ENCODE data around the gene CCL7. TPM values are rescaled to one million over a fixed set of nuclear protein-coding genes. Genes with fewer than 3 reads are reported as not detected.
A peak's percentile ranks its signal among the peaks of the same experiment; 100 is the strongest.

Gene CCL7
- total RNA-seq, 1 donor from 2014 or later = not detected

DNA sequence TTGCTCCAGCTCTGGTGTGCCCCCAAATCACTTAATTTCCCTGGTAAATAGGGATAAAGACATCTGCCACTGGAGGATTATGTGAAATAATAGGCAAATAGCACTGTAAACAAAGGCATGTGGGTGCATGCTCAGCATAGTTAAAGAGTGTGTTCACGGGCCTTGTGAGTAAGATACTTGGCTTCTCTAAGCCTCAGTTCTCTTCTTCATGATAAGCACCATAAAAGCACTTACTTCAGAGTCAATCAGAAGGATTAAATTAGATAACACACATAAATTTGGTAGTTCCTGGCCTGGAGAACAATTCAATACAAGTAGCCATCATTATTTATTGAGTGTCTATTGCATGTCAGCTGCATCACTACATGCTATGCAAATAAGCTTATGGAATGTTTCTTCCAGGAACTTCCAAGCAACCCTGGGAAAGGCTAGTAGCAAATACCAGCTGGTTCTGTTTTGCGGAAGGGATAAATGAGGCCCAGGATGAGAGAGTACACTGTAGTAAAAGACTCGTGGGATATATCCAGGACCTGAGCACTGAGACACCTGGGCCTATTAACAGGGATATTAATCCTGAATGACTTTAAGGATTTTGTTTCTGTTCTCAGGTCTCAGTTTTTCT is 30.0 kb downstream of the CCL7 start:
- H3K4me3 Mint-ChIP-seq (ENCODE audit: unreplicated experiment) = no peak overlapping the region
- no peaks in the 10 kb centered on the region for H3K27me3 ChIP-seq (ENCODE audit: insufficient read depth, low read length)
- H3K4me3 ChIP-seq (ENCODE audit: insufficient read depth, low read depth, low read length) = peak overlapping the region; percentile 11
- DNase-seq (ENCODE audit: low read depth) (peak; percentile 86), FAIRE-seq (peak; percentile 26)
- H2AFZ ChIP-seq (ENCODE audit: low read depth, low read length) = no peak overlapping the region
- TF ChIP-seq EZH2 (IDR thresholded peaks at IDR 0.05; ENCODE audit: insufficient read depth, low read length) = no peak
- H3K9ac ChIP-seq (ENCODE audit: low read length) = peak overlapping the region; percentile 51
- peak overlapping the region; percentile 83 for H3K27ac ChIP-seq (ENCODE audit: low read depth, low read length)
- no peaks in the 10 kb centered on the region for H3K36me3 Mint-ChIP-seq (ENCODE audit: low read depth, unreplicated experiment)
- H3K9me3 Mint-ChIP-seq (ENCODE audit: unreplicated experiment) = peaks cover 4% of the 10 kb centered on the region
- no peaks in the 10 kb centered on the region for H3K27me3 Mint-ChIP-seq (ENCODE audit: low read depth, unreplicated experiment)
- peak overlapping the region; percentile 68 for H3K4me2 ChIP-seq (ENCODE audit: low read length)
- H4K20me1 ChIP-seq (ENCODE audit: insufficient read depth, low read length) = no peaks in the 10 kb centered on the region
- peaks cover 39% of the 10 kb centered on the region for H3K4me1 Mint-ChIP-seq (ENCODE audit: low read depth, unreplicated experiment)
- no peaks in the 10 kb centered on the region for H3K79me2 ChIP-seq (ENCODE audit: insufficient read depth, low read length)
- H3K27ac Mint-ChIP-seq (ENCODE audit: unreplicated experiment) = peak overlapping the region; percentile 93
- H3K9me3 ChIP-seq (ENCODE audit: insufficient read depth, low read depth, low read length) = no peaks in the 10 kb centered on the region
- H3K4me1 ChIP-seq (ENCODE audit: insufficient read depth, low read length) = peaks cover 24% of the 10 kb centered on the region
- no peaks in the 10 kb centered on the region for H3K36me3 ChIP-seq (ENCODE audit: insufficient read depth, low read length)

DNA sequence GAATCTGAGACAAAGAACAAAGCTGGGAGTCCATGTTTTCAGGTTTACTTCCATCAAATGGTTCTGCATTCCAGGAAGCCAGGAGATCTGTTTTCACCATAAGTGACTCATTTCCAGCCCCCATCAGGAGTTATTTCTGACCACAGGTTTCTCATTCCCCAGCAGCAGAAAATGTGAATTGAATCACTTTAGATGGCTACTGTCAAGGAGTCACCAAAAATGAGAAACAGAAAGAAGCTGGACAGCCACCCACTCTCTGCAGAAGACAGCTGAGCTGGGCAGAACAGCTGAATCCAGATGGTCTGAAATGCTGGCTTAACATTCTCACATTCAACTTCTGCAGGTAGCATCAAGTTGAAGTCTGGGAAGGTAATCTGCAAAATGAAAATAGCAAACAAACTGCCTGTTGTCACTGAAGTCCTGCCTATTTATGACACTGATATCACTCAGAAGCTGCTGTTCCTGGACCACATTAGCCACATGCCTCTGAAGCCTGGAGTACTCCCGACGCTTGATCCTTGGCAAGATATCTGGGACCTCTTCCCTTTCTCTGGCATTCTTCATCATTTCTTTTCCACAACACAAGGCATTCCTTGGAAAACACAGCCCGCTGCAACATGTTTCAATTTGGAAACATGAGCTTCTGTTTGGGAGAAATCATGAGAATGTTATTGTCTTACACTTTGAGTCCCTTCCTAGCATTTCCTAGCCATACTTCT is 30.8 kb downstream of the CCL7 start:
- Mint-ChIP-seq H3K4me1 (ENCODE audit: low read depth, unreplicated experiment) (peaks cover 39% of the 10 kb centered on the region), H3K27ac (ENCODE audit: unreplicated experiment) (peak overlapping the region; percentile 93), H3K4me3 (ENCODE audit: unreplicated experiment) (no peak overlapping the region), H3K9me3 (ENCODE audit: unreplicated experiment) (peaks cover 4% of the 10 kb centered on the region), H3K36me3 (ENCODE audit: low read depth, unreplicated experiment) (no peaks in the 10 kb centered on the region), H3K27me3 (ENCODE audit: low read depth, unreplicated experiment) (no peaks in the 10 kb centered on the region)
- DNase-seq (ENCODE audit: low read depth) (peak; percentile 92), FAIRE-seq (no peak)
- H3K9ac ChIP-seq (ENCODE audit: low read length) = peak overlapping the region; percentile 51
- no peaks in the 10 kb centered on the region for H3K79me2 ChIP-seq (ENCODE audit: insufficient read depth, low read length)
- TF ChIP-seq, protein P1, sequence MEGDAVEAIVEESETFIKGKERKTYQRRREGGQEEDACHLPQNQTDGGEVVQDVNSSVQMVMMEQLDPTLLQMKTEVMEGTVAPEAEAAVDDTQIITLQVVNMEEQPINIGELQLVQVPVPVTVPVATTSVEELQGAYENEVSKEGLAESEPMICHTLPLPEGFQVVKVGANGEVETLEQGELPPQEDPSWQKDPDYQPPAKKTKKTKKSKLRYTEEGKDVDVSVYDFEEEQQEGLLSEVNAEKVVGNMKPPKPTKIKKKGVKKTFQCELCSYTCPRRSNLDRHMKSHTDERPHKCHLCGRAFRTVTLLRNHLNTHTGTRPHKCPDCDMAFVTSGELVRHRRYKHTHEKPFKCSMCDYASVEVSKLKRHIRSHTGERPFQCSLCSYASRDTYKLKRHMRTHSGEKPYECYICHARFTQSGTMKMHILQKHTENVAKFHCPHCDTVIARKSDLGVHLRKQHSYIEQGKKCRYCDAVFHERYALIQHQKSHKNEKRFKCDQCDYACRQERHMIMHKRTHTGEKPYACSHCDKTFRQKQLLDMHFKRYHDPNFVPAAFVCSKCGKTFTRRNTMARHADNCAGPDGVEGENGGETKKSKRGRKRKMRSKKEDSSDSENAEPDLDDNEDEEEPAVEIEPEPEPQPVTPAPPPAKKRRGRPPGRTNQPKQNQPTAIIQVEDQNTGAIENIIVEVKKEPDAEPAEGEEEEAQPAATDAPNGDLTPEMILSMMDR (IDR thresholded peaks at IDR 0.05; ENCODE audit: insufficient read depth, low read depth, low read length) = no peak
- no peak for TF ChIP-seq EZH2 (IDR thresholded peaks at IDR 0.05; ENCODE audit: insufficient read depth, low read length)
- no peak overlapping the region for H3K4me3 ChIP-seq (ENCODE audit: insufficient read depth, low read depth, low read length)
- H3K4me1 ChIP-seq (ENCODE audit: insufficient read depth, low read length) = peaks cover 24% of the 10 kb centered on the region
- H3K27me3 ChIP-seq (ENCODE audit: insufficient read depth, low read length) = no peaks in the 10 kb centered on the region
- peak overlapping the region; percentile 83 for H3K27ac ChIP-seq (ENCODE audit: low read depth, low read length)
- H2AFZ ChIP-seq (ENCODE audit: low read depth, low read length) = no peak overlapping the region
- no peaks in the 10 kb centered on the region for H3K36me3 ChIP-seq (ENCODE audit: insufficient read depth, low read length)
- H3K4me2 ChIP-seq (ENCODE audit: low read length) = peak overlapping the region; percentile 68
- no peaks in the 10 kb centered on the region for H4K20me1 ChIP-seq (ENCODE audit: insufficient read depth, low read length)
- H3K9me3 ChIP-seq (ENCODE audit: insufficient read depth, low read depth, low read length) = no peaks in the 10 kb centered on the region

DNA sequence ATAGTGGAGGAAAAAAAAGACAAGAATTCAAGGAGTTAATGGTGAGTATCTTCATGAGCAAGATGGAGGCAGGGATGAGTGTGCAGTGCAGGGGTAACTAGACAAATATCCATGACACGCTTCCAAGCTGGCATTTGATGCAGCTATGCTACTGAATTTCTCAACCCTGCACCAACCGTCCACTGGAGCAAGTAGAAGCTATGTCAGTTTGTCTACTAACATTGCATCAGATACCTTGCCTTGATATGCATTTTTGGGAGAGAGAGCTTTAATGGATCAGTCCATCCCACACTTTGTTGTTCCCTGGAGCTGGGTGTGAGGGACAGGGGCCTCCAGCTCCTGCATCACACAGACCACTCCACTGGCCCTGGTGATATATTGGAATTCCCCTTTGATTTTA is 32.0 kb downstream of the CCL7 start:
- Mint-ChIP-seq H3K9me3 (ENCODE audit: unreplicated experiment) (peaks cover 4% of the 10 kb centered on the region), H3K4me1 (ENCODE audit: low read depth, unreplicated experiment) (peaks cover 39% of the 10 kb centered on the region), H3K27ac (ENCODE audit: unreplicated experiment) (peak overlapping the region; percentile 28), H3K36me3 (ENCODE audit: low read depth, unreplicated experiment) (no peaks in the 10 kb centered on the region), H3K4me3 (ENCODE audit: unreplicated experiment) (no peak overlapping the region), H3K27me3 (ENCODE audit: low read depth, unreplicated experiment) (no peaks in the 10 kb centered on the region)
- no peak overlapping the region for H3K9ac ChIP-seq (ENCODE audit: low read length)
- no peaks in the 10 kb centered on the region for H3K9me3 ChIP-seq (ENCODE audit: insufficient read depth, low read depth, low read length)
- peaks cover 30% of the 10 kb centered on the region for H3K4me1 ChIP-seq (ENCODE audit: insufficient read depth, low read length)
- no peak overlapping the region for H3K4me3 ChIP-seq (ENCODE audit: insufficient read depth, low read depth, low read length)
- no peak overlapping the region for H3K4me2 ChIP-seq (ENCODE audit: low read length)
- H3K36me3 ChIP-seq (ENCODE audit: insufficient read depth, low read length) = no peaks in the 10 kb centered on the region
- H3K79me2 ChIP-seq (ENCODE audit: insufficient read depth, low read length) = no peaks in the 10 kb centered on the region
- DNase-seq (ENCODE audit: low read depth) (no peak), FAIRE-seq (no peak)
- H3K27ac ChIP-seq (ENCODE audit: low read depth, low read length) = no peak overlapping the region
- TF ChIP-seq EZH2 (IDR thresholded peaks at IDR 0.05; ENCODE audit: insufficient read depth, low read length) = no peak
- TF ChIP-seq, protein P1 (IDR thresholded peaks at IDR 0.05; ENCODE audit: insufficient read depth, low read depth, low read length) = no peak
- H4K20me1 ChIP-seq (ENCODE audit: insufficient read depth, low read length) = no peaks in the 10 kb centered on the region
- no peaks in the 10 kb centered on the region for H3K27me3 ChIP-seq (ENCODE audit: insufficient read depth, low read length)
- H2AFZ ChIP-seq (ENCODE audit: low read depth, low read length) = no peak overlapping the region

Measured in astrocyte (in vitro differentiated cells and primary cell).